HG02943 (cell line): Measurements from ENCODE around the gene PLXND1.

ENCODE experiments used
- ATAC-seq: cut with Tn5 transposase; IDR thresholded peaks from one replicate; pipeline ENCODE4 v1.9.1; 2021; ENCODE audit warnings: mild to moderate bottlenecking, low read depth, moderate library complexity; ENCODE audit not compliant: unreplicated experiment

PLXND1 gene

GRCh38 chr3:129603991-129604749 lies 2.3 kb downstream of the PLXND1 start:
- no peak for ATAC-seq

DNA sequence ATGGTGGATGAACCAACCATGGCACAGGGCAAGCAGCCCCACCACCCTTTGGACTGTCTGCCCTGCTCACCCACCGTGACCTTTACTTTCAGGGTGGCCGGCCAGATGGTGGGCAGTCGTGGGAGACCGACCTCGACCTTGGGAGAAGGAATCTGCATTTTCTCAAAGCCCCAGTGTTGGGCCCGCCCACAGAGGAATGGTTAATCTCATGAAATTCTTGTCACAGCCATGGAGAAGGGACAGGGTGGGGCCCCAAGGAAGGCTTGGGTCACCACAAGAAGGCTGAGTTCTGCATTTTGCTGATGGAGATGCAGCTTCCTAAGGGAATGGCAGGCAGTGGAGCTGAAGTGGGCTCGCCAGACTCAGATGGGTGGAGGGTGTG lies 2.9 kb downstream of the PLXND1 start:
- no peak for ATAC-seq

DNA sequence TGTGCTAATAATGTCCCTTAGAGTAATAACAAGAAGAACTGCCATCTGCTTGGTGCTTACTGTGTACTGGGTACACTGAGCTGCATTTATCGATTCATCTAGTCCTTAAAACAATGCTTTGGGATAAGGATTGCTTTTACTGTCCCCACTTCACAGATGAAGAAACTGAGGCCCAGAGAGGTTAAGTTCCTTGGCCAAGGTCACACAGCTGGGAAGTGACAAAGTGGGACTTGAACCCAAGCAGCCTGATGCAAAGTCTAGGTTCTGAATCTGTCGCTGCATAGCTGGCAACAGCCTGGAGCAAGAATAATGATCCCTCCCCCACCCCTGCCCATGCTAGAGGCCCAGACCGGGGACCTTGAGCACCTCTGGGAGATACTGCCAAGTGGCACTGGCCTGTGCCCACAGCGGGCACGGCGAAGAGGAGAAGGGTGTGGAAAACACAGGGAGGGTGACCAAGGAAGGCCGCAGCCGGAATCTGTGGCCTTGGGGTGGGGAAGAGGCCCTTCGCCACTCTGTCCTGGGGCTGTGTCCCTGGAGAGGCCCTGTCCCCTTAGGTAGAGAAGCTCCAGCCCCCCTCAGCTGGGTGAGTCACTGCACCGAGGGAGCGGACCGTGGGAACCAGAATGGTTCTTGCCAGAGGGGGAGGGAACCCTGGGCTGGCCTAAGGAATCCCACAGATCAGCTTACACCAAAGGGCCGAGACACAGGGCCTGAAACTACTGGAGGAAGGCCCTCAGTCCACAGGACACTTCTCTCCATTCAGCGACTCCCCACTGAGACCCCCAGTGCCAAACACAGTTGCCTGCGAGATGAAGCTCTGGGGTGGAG lies 3.5 kb downstream of the PLXND1 start:
- no peak for ATAC-seq

GRCh38 chr3:129602309-129602708 lies 4.2 kb downstream of the PLXND1 start:
- no peak for ATAC-seq

- no peak for ATAC-seq
Observed at GRCh38 chr3:129601713-129602112, 4.8 kb downstream of the PLXND1 start.

DNA sequence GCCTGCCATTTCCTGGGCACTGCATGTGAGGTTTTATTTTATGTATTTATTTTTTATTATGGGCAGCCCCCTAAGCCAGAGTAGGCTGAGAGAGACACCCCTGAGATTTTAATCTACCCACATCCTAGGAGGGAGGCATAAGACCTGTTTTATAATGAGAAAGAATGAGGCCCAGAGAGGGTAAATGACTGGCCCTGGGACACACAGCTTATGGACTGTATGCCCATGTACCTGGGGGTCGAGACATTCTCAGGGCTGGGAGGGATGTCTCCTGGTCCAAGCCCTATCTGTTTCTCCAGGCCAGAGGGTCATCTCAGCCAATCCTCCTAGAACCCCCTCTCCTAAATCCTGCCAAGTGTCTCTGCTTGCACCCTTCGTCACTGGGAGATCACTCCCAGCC lies 6.1 kb downstream of the PLXND1 start:
- ATAC-seq = no peak

GRCh38 chr3:129599607-129600006 lies 6.9 kb downstream of the PLXND1 start:
- ATAC-seq = no peak

GRCh38 chr3:129599073-129599472 lies 7.4 kb downstream of the PLXND1 start:
- no peak for ATAC-seq

GRCh38 chr3:129598484-129598883 lies 8.0 kb downstream of the PLXND1 start:
- no peak for ATAC-seq

GRCh38 chr3:129598000-129598381 lies 8.5 kb downstream of the PLXND1 start:
- ATAC-seq = no peak

GRCh38 chr3:129597087-129597999 lies 9.1 kb downstream of the PLXND1 start:
- ATAC-seq = no peak

DNA sequence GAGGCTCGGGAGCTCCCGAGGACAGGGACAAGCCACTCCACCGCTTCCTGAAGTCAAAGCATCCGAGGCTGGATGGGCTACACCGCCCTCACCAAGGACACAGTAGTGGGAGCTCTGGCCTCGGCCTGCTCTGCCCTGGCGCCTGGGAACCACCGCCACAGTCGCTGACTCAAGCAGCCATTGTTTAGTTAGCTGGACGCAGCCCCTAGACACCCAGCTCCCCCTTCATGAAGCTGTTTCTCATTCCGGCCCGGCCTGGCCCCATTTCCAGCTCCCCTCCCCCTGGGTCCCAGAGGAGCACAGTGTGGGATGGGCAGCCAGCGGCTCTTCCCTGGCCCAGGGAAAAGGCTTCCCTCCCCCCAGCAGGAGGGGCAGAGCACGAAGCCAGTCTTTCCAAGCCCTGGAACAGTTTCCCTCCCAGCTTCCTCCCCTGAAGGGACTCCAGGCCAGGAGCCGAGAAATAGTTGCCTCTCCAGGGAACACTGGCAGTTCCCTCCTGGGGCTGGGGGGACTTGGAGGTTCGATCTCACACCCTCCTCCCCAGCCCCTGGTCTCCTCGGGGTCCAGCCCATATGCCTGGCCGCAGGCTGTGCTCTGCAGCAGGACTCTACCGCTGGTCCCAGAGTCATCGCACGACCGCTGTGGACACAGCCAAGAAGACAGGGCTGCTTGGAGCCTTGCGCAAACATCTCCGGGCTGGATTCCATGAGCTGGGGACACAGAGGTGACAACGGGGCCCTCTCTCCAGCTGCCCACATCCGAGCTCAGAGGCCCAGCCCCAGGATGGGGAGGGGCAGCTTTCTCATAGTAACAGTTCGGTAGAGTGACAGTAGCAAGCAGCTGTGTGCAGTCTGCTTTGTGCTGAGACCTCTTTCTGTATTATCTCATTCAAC lies 10.0 kb downstream of the PLXND1 start:
- no peak for ATAC-seq

- no peak for ATAC-seq
Observed at GRCh38 chr3:129595544-129596193, 10.8 kb downstream of the PLXND1 start.

DNA sequence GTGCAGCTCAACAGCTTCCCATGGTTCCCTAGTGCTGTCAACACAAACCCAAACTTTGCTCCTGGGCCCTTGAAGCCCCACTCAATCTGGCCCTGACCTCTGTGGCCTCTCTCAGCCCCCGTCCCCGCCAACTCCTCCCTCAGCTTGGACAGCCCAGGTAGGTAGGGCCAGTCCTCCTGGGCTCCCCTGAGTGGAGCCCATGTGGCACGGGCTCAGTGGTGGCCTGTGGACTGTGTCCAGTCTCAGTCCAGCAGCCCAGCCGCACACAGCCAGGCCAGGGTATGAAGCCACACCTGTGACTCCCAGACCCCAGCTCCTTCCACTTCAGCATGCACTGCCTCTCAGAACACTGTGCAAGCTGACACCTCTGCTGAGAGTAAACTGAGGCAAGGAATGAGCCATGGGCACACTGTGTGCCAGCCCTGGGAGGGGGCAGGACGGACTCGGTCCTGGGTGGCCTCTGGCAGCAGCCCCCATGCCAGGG lies 11.5 kb downstream of the PLXND1 start:
- ATAC-seq = no peak

DNA sequence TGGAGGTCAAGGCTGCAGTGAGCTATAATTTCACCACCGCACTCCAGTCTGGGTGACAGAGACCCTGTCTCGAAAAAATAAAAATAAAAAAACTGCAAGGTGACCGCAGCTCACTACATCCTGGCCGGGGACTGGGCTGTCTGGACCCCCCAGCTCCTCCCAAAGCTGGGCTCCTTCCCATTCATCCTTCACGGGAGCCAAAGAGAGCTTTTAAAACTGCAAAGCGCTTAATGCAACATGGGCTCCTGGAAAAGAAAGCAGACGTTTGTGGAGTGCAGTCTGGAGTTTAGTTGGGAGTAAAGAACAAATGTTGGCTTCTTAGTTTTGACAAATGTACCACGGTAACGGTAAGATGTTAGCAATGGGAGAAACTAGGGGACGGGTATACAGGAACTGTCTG lies 12.1 kb downstream of the PLXND1 start:
- no peak for ATAC-seq

- ATAC-seq = no peak
Observed at GRCh38 chr3:129593595-129594339, 12.7 kb downstream of the PLXND1 start.

DNA sequence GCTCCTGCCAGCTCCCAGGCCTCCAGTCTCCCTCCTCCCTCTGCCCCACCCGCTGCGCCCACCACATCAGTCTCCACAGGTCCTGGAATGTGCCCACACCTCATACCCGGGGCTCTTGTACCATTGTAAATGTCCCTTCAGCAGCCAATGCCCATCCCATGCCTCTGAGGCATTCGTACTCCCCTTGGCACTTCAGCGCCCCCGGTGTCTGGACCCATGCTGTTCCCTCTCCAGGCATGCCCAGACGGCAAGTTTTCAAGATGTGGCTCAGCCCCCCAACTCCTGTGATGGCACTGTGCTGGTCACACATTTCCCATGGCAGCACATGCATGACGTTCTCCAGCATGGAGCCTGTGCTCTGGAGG lies 13.3 kb downstream of the PLXND1 start:
- no peak for ATAC-seq

DNA sequence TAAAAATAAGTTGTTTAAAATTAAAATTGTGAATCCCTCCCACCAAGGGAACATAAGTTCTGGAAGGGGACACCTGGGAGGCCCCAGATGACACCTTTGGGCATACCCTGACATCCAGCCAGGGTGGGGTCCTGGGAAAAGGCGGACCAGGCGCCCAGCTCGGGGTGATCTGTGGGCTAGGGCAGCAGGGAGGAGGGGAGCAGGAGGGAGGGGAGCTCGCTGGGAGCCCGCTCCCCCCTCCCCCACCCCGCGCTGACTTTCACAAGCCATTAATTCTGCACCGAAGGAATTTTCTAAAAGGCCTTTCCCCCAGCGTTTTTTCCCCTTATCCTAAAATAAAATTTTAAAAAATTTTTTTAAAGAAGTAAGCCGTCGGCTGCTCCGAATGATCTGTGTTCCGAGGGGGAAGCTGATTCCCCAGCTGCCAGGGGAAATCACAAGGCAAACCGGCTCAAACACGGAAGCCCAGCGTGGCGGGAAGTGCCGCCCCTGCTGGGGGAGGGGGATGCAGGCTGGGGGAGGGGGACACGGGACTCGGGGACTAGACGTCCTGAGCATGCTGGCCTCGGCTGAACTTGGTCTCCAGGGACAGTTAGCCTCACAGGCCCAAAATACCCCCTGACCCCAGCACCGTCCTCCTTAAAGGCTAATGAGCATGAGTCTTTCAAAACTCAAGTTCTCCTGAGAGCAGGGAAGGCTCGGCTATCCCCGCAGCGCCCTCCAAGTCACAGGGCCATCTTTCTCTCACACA lies 13.9 kb downstream of the PLXND1 start:
- no peak for ATAC-seq
